Mucosa of rectum (tissue), 2 donors: ENCODE data around the gene SECISBP2.
"Not testable (repeated sequence)": the region's sequence is repeated elsewhere in the genome, so short reads cannot be mapped to it uniquely, and the experiment has no call there.

ENCODE experiments used
- H3K27ac ChIP-seq, 2 donors: one replicate each; pipeline ENCODE4 v1.7.0; 2013; ENCODE audit warnings: inconsistent platforms in 2 of 2, low read depth in 2 of 2, low read length in 2 of 2
- H3K27me3 ChIP-seq, 2 donors: one replicate each; pipeline ENCODE4 v1.7.0; 2013; ENCODE audit warnings: low read length in 2 of 2; ENCODE audit not compliant: control insufficient read depth in 2 of 2, insufficient read depth in 2 of 2
- H3K36me3 ChIP-seq, 2 donors: one replicate each; pipeline ENCODE4 v1.7.0; 2013; ENCODE audit warnings: low read length in 2 of 2; ENCODE audit not compliant: control insufficient read depth in 2 of 2, insufficient read depth in 2 of 2
- H3K4me1 ChIP-seq, 2 donors: one replicate each; pipeline ENCODE4 v1.7.0; 2013; ENCODE audit warnings: low read length in 2 of 2, mild to moderate bottlenecking in 1 of 2; ENCODE audit not compliant: control insufficient read depth in 2 of 2, insufficient read depth in 2 of 2
- H3K4me3 ChIP-seq, 2 donors: one replicate each; pipeline ENCODE4 v1.7.0; 2013; ENCODE audit warnings: low read length in 2 of 2
- H3K9ac ChIP-seq, 2 donors: one replicate each; pipeline ENCODE4 v1.7.0; 2013; ENCODE audit warnings: low read length in 2 of 2, low read depth in 1 of 2, mild to moderate bottlenecking in 1 of 2
- H3K9me3 ChIP-seq, 2 donors: one replicate each; pipeline ENCODE4 v1.7.0; 2013; ENCODE audit warnings: low read length in 2 of 2; ENCODE audit not compliant: control insufficient read depth in 2 of 2
- donor health status: healthy.
- donor health status: Normal muscosa, but diverticular disease.

The SECISBP2 gene

DNA sequence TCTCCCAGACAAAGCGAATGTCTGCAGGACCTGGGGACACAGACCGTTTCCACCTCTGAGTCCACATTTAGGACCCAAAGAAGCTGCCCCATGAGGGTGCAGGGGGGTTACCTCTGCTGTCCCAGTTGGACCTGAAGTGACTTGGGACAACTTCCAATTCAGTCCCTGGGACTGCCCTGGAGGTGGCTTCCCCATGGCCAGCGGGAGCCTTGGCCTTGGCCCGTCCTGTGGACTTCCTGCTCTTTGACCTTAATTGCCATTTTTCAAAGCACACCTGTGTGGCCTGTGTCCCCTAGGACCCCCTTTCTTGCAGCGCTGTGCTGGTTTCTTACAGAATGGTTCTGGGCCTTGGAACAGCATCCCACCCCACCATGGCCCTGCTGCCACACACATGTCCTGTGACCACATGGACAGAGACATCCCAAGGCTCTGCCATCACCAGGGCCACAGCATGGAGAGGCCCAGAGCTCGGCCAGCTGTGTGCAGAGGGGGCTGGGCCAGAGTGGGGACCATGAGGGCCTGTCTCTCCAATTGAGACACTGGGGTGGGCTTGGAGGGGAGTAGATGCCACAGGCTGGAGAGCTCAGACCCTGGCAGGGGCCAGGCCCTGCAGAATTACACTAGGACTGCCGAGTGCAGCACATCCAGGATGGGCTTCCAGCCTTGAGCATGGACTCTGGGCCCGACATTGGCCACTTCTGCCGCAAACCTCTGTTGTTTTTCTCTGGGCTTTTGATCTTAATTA is 45.8 kb downstream of the SECISBP2 start:
- Histone ChIP-seq H3K36me3 (peaks cover 26 to 30% of the 10 kb centered on the region in 2 donors), H3K4me3 (no peak overlapping the region), H3K27me3 (no peaks in the 10 kb centered on the region), H3K27ac (no peak overlapping the region), H3K9ac (no peak overlapping the region), H3K4me1 (no peaks in the 10 kb centered on the region), H3K9me3 (no peaks in the 10 kb centered on the region)

DNA sequence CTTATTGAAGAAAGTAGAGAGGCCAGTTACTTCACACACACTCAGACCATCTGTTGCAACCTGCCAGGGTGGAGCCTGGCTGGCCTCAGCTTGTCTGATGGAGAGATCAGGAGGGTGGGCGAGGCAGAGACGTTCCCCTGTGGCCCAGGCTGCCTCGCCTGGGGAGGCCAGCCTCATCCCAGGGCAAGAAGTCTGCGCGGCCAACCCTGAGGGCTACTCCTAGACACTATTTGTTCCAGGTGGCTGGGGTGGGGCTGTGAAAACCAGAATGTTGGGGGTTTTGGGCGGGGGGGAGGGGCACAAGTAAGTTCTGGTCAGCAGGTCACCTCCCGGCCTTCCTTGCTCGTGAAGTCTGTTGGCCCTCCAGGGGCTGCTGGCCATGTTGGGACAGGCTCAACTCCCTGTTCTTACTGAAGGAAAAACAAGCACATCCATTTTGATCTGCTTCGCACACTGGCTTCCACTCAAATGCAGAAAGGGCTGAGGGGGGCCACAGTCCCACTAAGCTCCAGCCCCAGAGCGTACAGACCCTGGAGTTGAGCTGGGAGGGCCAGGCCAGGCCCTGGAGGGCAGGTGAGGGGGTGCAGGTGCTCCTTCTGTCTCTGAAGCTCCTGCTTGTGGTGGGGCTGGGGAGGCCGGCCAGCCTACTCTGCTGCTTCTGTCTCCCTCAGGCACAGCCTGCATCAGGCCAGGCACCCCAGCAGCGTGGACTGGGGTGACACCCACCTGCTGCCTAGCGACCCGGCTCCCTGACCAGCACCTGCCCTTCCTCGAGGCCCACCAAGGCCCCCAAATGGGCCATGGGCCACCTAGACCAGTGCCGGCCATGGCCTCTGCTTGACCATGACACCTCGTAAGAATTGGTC is 46.6 kb downstream of the SECISBP2 start:
- Histone ChIP-seq H3K4me1 (no peaks in the 10 kb centered on the region), H3K4me3 (no peak overlapping the region), H3K9ac (no peak overlapping the region), H3K36me3 (peaks cover 21 to 26% of the 10 kb centered on the region in 2 donors), H3K27me3 (no peaks in the 10 kb centered on the region), H3K27ac (no peak overlapping the region), H3K9me3 (no peaks in the 10 kb centered on the region)

DNA sequence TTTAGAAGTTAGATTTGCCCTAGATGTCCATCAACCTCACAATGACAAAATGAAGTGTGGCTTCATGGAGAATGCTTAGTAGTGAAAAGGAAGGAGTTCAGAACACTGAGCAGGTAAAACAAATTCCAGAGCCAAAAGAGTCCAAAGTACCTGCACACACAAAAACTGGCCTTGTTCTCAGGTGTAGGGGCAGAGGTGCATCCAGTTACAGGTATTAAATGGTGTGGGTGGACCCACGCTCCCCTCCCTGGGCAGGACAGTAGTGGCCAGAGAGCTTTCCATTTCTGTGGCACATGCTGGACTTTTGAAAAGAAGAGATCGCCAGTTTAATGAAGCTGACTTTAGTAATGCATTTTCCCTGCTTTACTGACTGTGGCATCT is 47.2 kb downstream of the SECISBP2 start:
- H3K27me3 ChIP-seq = no peaks in the 10 kb centered on the region
- H3K36me3 ChIP-seq = peaks cover 16 to 19% of the 10 kb centered on the region in 2 donors
- no peak overlapping the region for H3K27ac ChIP-seq
- no peak overlapping the region for H3K9ac ChIP-seq
- no peaks in the 10 kb centered on the region for H3K9me3 ChIP-seq
- H3K4me3 ChIP-seq = no peak overlapping the region
- no peaks in the 10 kb centered on the region for H3K4me1 ChIP-seq

DNA sequence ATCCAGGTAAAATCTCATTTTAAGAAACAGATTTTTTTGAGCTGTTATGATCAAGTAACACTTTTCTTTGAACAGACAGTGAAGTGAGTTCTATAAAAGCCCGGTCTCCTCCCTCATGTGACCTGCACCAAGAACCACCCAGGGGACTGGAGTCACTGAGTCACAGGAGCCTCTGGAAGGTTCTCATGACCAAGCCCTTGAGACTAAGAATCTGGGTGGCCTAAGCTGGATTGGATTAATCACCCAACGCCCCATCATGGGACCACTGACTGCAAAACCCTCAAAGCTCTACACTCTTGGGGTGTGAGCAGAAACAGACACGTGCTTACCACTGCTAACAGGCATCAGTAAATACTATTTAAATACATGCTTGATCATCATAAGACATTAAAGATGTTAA is 48.4 kb downstream of the SECISBP2 start:
- H3K27ac ChIP-seq = no peak overlapping the region
- no peaks in the 10 kb centered on the region for H3K27me3 ChIP-seq
- H3K9me3 ChIP-seq = no peaks in the 10 kb centered on the region
- H3K9ac ChIP-seq = no peak overlapping the region
- H3K4me3 ChIP-seq = no peak overlapping the region
- H3K36me3 ChIP-seq = peaks cover 5 to 8% of the 10 kb centered on the region in 2 donors
- H3K4me1 ChIP-seq = no peaks in the 10 kb centered on the region

DNA sequence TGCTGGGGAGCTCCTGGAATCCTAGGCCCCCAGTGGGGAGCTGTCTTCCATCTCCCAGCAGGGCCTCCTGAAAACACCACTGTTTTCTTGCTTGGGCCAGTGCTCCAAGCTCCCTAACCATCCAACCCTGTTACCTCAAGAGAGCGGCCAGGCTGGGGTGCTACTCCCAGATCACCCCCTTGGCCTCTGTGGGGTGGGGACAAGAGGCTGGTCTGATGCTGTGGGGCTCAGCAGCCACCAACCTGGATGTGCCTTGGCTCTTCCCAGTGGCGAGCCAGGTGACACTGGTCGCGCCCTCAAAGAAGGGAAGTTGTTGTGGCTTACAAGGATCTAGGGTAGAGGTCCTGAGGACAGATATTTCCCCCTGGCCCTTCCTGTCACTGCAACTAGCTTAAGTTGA is 49.0 kb downstream of the SECISBP2 start:
- H3K4me1 ChIP-seq = no peaks in the 10 kb centered on the region
- H3K27ac ChIP-seq = no peak overlapping the region
- no peak overlapping the region for H3K9ac ChIP-seq
- H3K27me3 ChIP-seq = no peaks in the 10 kb centered on the region
- H3K4me3 ChIP-seq = no peak overlapping the region
- no peaks in the 10 kb centered on the region for H3K9me3 ChIP-seq
- peaks cover 0 to 3% of the 10 kb centered on the region in 2 donors for H3K36me3 ChIP-seq

DNA sequence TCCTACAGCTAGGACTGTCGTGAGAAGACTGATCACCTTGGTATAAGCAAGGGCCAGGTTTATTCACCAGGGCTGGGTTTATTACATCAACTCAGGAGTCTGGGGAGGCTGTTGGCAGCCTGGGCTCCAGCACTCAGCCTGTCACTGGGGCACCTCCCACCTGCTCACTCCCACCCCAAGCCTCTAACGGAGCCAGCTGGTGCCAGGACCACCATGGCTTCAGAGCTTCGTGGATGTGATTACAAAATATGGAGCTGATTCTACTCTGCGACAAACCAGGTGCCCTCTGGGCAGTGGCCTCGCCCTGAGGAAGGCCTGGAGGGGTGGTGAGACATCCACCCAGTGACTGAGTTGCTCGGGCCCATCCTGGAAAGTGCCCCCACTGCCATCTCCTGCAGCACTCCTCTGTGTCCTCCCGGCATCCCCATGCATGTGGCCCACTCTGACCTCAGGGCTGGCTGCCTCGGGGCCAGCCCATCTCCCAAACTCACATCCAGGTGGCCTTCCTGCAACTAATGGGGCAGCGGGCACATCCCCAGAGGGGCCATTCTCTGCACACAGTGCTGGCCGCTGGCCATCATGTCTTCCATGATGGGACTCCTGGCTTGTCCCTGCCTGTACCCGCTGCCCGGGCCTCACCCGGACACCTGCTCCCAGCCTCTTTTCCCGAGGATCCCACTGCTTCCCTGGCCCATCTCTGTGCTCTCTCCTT is 49.6 kb downstream of the SECISBP2 start:
- no peaks in the 10 kb centered on the region for H3K27me3 ChIP-seq
- H3K4me1 ChIP-seq = no peaks in the 10 kb centered on the region
- H3K36me3 ChIP-seq = no peaks in the 10 kb centered on the region
- H3K9ac ChIP-seq = no peak overlapping the region
- no peak overlapping the region for H3K27ac ChIP-seq
- H3K9me3 ChIP-seq = peaks cover 0 to 1% of the 10 kb centered on the region in 2 donors
- no peak overlapping the region for H3K4me3 ChIP-seq

DNA sequence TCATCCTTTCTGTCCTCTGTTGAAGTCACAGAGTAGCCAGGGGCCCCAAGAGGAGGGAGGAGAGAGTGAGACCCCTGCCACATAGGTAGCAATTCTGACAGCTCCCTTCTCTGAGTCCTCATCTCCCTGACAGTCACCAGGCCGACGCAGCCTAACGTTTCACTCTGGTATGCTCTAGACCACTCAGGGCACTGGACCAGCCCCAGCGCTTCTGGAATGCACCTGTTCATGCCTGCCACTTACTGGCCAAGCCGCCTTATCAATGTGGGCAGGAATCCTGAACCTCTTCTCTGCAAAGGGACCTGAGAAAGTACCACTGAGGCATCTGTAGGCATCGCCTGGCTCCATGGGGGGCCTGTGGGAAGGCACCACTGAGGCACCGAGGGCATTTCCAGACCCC is 50.2 kb downstream of the SECISBP2 start:
- Histone ChIP-seq H3K9ac (no peak overlapping the region), H3K4me3 (no peak overlapping the region), H3K36me3 (no peaks in the 10 kb centered on the region), H3K27me3 (no peaks in the 10 kb centered on the region), H3K27ac (no peak overlapping the region), H3K4me1 (no peaks in the 10 kb centered on the region), H3K9me3 (peaks cover 0 to 1% of the 10 kb centered on the region in 2 donors)

DNA sequence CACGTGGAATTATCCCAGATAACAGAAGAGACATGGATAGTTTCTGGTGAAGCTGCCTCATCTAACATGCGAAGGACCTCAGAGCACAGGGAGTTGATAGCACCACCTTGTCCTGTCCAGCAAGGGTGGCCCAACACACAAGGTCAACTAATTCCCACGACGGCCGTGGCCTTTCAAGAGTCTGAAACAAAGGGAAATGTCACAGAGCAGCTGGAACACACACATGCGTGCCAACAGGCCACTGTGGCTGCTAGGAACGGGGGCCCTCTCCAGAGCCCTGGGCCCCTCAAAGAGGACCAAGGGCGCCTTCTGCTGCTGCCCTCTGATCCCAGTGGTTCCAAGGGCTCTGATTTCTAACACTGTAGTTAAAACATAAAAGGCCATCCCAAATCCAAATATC is 50.7 kb downstream of the SECISBP2 start:
- H3K4me3 ChIP-seq = no peak overlapping the region
- H3K9me3 ChIP-seq = peaks cover 0 to 1% of the 10 kb centered on the region in 2 donors
- no peaks in the 10 kb centered on the region for H3K4me1 ChIP-seq

DNA sequence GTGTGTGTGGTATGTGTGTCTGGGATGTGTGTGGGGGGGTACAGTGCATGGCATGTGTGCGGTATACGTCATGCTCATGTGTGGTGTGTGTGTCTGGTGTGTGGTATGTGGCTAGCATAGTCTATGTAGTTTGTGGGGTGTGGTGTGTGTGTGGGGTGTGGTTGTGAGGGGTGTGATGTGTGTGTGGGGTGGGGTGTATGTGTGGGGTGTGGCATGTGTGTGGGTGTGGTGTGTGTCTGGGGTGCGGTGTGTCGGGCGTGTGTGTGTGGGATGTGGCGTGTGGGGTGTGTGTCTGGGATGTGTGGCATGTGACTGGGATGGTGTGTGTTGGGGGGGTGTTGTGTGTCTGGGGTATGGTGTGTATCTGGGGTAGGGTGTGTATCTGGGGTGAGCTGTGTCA is 52.3 kb downstream of the SECISBP2 start:
- Histone ChIP-seq H3K9me3 (peaks cover 0 to 1% of the 10 kb centered on the region in 2 donors), H3K27ac (no peak overlapping the region), H3K36me3 (no peaks in the 10 kb centered on the region), H3K4me1 (peaks cover 0 to 4% of the 10 kb centered on the region in 2 donors), H3K4me3 (no peak overlapping the region), H3K9ac (no peak overlapping the region), H3K27me3 (no peaks in the 10 kb centered on the region)

More for the DNA sequence above, 50.7 kb downstream of the SECISBP2 start:
- no peak overlapping the region for H3K9ac ChIP-seq
- H3K27me3 ChIP-seq = no peaks in the 10 kb centered on the region
- H3K36me3 ChIP-seq = no peaks in the 10 kb centered on the region
- no peak overlapping the region for H3K27ac ChIP-seq

DNA sequence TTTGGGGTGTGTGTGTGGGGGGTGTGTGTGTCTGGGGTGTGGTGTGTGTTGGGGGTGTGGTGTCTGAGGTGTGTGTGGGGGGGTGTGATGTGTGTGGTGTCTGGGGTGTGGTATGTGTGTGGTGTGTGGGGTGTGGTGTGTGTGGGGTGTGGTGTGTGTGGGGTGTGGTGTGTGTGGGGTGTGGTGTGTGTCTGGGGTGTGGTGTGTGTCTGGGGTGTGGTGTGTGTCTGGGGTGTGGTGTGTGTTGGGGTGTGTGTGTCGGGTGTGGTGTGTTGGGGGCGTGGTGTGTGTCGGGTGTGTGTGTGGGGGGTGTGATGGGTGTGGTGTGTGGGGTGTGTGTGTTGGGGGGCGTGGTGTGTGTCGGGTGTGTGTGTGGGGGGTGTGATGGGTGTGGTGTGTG is 53.5 kb downstream of the SECISBP2 start:
- H3K9ac ChIP-seq, H3K27ac ChIP-seq, H3K36me3 ChIP-seq, H3K4me3 ChIP-seq, H3K27me3 ChIP-seq, H3K4me1 ChIP-seq, H3K9me3 ChIP-seq: not testable (repeated sequence)
